Suppressor macrophage treated with lipopolysaccharide for 1 hour (primary cell): Measurements from ENCODE around the gene ADAMTS9.
A peak's percentile ranks its signal among the peaks of the same experiment; 100 is the strongest.
"Not testable (repeated sequence)": the region's sequence is repeated elsewhere in the genome, so short reads cannot be mapped to it uniquely, and the experiment has no call there.

Source experiments
- DNase-seq, 3 donors: peaks; one replicate each; pipeline ENCODE4 v3.0.0-alpha.2; 2020 to 2022

The ADAMTS9 gene

GRCh38 chr3:64566859-64567258 lies 120.9 kb downstream of the ADAMTS9 start:
- no peak for DNase-seq

DNA sequence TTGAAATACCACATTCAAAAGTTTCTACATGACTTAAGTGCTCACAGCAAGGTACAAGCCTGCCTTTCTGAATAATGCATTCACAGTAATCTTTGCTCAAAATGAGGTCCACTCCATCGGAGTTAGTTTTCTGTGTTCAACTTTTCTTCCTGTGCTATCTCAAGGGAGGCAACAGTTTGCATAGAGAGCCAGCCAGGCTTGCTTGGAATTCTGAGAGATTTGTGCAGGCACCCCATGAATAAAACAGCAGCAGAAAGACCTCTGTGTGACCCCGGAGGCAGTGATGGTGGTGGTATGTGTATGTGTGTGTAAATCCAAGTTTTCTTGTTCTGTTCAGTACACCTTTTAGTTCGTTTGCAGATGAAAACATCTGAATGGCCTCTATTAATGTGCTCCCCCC lies 124.0 kb downstream of the ADAMTS9 start:
- DNase-seq: no peak

DNA sequence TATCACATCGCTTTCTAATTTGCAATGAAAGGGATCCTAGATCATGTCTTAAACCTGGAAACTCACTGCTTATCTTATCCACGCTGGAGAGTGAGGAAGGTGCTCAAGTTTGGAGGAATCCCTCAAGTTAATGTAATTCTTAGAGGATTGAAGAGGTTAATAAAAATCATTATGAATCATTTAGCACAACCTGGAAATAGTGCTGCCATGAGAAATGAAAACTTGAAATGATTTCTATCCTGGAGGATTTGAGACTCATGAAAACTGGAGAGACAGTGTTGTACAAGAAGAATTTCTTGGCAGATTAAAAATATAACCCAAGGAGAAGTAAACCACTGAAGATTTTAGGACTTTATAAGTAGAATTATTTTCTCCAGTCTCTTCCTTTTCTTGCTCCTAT lies 125.9 kb downstream of the ADAMTS9 start:
- no peak for DNase-seq

DNA sequence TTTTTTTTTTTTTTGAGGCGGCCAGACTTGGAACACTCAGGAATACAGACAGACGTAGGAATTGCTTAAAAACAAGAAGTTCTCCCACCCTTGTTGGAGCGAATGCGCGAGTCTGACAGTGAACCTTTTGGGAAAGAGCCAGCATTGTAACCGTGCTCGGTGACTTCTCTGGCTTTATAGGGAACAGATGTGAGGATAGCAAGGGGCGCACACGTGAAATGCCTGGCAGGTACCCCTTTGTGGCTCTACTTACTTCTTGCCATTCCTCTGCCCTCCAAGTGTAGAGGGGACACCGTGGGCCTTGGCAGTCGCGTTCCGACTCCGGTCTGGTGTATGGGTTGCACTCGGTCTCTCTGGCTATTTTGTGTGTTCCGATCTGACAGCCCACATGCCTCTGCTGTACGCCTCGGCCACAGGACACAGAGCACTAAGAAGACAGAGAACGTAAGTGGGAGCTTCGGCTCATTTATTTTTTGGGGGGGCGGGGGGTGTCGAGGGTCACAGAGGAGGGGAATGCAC lies 126.4 kb downstream of the ADAMTS9 start:
- no peak for DNase-seq

DNA sequence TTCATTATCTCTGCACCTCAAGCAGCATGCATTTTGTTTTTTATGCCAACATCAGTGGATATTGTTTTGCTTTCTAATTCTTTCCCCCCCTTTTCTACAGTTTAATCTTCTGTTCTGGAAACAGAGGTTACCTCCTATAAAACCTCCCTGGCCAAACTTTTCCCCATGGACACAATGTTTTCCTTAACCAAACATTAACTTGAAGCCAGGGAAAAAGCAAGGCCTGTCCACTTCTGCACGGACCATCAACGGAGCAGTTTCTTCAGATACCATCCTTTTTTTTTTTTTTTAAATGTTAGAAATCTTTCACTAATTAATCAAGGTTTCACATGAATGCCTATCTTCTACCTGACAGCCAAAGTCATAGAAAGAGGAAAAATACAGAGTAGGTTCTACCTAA lies 127.0 kb downstream of the ADAMTS9 start:
- no peak for DNase-seq

- no peak for DNase-seq
Measured at GRCh38 chr3:64559588-64559987, 128.2 kb downstream of the ADAMTS9 start.

DNA sequence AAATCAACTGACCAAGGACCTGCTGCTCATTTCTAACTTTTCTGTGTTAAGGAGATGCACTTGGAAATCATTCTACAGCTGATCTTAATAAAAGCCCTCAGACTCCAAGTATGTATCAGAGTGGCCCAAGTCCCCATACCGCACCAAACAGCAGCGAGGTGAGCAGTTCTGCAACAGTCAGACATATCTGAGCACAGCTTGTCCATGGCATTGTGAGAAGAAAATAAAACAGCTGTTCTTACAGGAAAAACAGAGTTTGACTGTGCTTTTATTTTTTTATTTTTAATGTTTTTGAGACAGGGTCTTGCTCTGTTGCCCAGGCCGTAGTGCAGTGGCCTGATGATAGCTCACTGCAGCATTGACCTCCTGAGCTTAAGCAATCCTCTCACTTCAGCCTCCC lies 131.8 kb downstream of the ADAMTS9 start:
- no peak for DNase-seq

- DNase-seq: no peak
Measured at GRCh38 chr3:64555351-64555750, 132.4 kb downstream of the ADAMTS9 start.

DNA sequence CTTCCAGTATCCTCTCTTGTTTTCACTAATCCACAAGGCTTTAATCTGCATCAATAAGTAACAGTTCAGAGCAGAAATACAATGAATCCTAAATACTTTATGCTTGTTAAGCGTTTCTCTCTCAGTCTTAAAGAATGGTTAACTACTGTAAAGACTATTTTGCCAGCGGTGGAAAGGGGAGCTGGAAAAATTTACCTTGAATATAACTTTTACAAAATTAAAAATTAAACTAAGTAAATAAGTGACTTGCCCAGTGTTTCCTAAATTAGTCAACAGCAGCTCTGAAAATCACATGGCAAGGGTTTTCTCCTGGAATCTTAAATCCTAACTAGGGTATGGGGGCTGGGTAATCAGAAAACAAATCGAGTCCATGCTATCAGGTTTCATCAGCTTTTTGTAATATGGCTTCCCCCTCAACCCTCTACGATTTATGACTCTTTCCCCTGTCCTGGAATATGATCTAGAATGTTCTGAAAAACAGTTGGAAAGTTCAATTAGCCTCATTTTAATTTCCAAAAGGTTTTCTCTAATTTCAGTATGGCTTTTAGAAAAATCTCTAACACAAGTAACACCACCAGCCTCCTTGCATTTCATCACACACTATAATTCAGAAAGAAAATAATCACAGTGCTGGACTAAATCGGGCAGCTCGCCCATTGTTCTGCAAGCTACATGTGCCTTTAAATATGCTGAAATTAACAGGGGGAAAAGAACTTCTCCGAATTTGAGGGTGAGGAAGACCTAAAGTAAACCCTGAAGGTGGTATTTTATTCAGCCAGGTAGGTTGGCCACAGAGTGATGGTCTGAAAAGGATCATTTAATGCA lies 133.5 kb downstream of the ADAMTS9 start:
- DNase-seq: no peak

GRCh38 chr3:64552966-64553365 lies 134.8 kb downstream of the ADAMTS9 start:
- no peak for DNase-seq

DNA sequence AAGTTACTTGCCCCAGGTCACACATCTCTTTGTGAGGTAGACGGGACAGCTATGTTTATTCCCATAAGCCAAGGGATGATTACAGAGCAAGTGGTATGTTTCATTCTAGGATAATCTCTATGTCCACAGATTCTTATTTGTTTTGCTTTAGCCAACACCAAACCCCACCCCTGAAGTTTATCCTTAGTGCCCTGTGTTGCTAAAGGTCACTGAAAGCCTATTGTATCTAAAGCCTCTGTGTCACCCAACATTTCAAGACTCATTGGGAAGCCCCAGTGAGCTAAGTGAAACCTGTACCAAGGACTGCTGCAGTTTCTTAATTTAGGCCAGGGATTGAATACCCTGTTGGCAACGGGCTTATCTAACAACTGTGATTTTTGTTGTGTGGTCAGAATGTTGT lies 135.6 kb downstream of the ADAMTS9 start:
- DNase-seq: no peak

- DNase-seq: no peak
Measured at GRCh38 chr3:64551697-64552096, 136.1 kb downstream of the ADAMTS9 start.

DNA sequence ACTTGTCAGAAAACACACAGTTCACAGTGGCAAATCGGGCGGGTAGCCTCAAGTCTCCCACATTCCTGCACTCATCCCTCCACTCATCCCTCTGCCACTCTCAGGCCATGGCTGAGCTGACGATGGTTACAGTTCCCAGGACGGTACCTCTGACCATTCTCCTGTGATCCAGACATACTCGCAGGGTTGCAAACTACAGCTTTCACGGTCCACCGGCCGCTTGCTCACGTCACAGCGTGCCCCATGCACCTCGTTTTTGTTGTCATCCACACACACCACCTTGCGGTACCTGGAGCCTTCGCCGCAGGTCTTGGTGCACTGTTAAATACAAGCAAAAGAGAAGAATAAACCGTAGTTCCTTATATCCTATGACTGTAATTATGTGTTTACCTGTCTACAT lies 137.1 kb downstream of the ADAMTS9 start:
- no peak for DNase-seq

DNA sequence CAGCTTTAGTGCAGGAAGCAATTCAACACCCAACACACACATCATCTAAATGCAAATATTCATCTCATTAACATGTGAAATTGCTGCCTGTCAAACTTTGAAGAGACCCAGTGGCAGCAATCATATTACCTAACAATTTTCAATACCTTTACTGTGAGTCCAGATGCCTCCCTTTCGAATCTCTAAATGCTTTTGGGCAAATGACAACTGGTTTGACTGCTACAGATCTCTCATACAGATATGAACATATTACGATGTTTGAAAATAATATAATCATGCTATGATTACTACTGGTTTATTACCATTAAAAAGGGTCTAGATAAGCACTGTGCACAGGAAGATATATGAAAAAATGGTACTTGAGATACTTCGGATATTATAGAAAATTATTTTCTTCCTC lies 137.9 kb downstream of the ADAMTS9 start:
- no peak for DNase-seq

GRCh38 chr3:64548200-64548889 lies 139.5 kb downstream of the ADAMTS9 start:
- no peak for DNase-seq

DNA sequence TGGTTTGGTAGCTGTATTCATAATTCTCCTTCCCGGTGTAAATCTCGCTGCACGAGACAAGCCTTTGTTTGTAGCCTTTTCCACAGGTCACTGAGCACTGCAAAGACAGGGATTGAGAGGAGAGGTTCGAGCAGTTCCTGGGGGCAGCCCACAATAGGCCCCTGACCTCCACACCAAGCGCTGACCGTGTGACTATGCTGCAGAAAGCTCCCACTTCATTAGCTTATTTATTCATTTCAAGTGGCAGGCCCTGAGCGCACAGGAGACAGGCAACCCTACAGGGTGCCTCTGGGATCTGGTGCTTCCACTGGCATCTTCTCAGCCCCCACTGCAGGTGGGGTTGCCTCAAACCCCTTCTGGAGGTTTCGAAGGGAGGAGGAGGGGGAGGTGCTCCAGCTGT lies 140.9 kb downstream of the ADAMTS9 start:
- DNase-seq: no peak

DNA sequence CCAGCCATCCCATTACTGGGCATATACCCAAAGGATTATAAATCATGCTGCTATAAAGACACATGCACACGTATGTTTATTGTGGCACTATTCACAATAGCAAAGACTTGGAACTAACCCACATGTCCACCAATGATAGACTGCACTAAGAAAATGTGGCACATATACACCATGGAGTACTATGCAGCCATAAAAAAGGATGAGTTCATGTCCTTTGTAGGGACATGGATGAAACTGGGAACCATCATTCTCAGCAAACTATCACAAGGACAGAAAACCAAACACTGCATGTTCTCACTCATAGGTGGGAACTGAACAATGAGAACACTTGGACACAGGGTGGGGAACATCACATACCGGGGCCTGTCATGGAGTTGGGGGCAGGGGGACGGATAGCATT lies 142.6 kb downstream of the ADAMTS9 start:
- not testable (repeated sequence) for DNase-seq

GRCh38 chr3:64541803-64542202 lies 146.0 kb downstream of the ADAMTS9 start:
- DNase-seq: no peak

- DNase-seq: no peak
Measured at GRCh38 chr3:64539451-64540196, 148.2 kb downstream of the ADAMTS9 start.

- no peak for DNase-seq
Measured at GRCh38 chr3:64536166-64536565, 151.6 kb downstream of the ADAMTS9 start.

DNA sequence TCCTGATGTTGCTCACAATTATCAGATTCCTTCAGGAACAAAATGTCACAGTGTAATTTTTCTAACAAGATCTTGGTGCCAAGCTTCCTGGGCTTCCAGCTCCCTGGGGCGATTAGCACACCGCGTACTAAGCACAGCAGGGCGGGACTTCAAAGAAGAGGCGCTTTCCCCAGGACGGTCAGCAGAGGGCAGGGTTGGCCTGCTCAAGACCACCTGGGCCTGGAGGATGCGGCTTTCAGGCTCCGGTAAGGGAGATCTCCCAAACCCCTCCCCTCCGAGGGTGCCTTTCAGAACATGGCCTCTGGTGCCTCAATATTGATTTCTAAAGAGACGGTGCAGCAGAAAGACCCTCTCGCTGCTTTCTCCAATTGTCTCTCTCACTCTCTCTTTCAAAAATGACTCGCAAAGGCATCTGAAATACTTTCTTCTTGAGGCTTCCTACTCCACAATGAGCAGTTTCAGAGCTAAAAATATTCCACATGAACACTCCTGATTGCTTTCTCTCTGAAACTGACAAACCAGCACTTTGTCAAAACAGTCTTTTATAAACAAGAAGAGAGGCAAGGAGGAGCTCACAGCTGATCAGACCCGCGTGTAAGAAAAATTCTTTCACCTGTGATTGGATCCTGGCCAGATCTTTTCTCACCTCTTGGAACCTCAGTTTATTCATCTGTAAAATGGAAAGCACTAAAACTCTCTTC lies 154.0 kb downstream of the ADAMTS9 start:
- peak; percentile 10 to 29 (median 20) for DNase-seq

DNA sequence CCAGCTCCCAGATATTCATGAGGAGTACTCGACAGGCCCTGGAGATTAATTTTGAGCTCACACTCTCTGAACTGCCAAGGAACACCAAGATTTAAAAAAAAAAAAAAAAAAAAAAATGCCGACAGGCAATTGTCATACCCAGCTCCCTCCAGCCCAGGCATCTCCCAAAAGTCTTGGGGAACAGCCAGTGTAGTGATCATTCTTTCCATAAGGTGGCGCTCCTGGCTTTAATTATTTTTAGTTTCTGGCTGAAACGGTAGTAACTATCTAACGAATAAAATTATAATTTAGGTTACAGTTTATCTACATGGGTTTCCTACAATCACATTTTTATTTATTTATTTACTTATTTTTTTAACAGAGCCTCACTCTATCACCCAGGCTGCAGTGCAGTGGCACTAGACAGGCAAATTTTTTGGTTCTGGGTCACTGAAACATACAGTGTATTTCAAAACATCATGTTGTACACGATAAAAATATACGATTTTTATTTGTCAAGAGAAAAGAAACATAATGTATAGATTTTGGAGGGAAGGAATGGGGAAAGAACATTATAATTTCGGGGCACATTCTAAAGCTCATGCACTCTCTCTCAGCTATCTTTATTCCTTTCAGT lies 157.3 kb downstream of the ADAMTS9 start:
- peak; percentile 28 to 35 (median 34) for DNase-seq
